GM12878 (cell line): ENCODE measurements around the gene DIP2B. TPM values are rescaled to one million over a fixed set of nuclear protein-coding genes. Genes with fewer than 3 reads are reported as not detected.

Source experiments
- ATAC-seq: fragments of 200-7000 bp; cut with Tn5 transposase; 3 replicates; pipeline ENCODE4 v1.9.1; 2020; ENCODE audit warnings: mild to moderate bottlenecking, moderate library complexity
- BruUV-seq: library from RNA; stranded (reverse); fragments of 400-500 nt; replicated peaks from 2 replicates; lab custom pipeline; 2021; lab: Mats Ljungman, UMichigan
- CTCF ChIA-PET: fragments of 300-600 bp; sonication (Branson Sonifier 250); formaldehyde crosslinking; extraction: SDS; loops from one replicate; lab custom pipeline; 2021; ENCODE audit warnings: inconsistent platforms; lab: Yijun Ruan, JAX
- POLR2A ChIA-PET: fragments of 350-600 bp; formaldehyde crosslinking; extraction: SDS; loops from one replicate; lab custom pipeline; 2021; ENCODE audit warnings: inconsistent platforms; lab: Charles Lee
- RAD21 ChIA-PET: fragments of 300-600 bp; sonication (Branson Sonifier 250); formaldehyde crosslinking; loops from one replicate; lab custom pipeline; 2023; ENCODE audit warnings: antibody characterized with exemption; ENCODE audit not compliant: unreplicated experiment; lab: Charles Lee
- SMC1A ChIA-PET: fragments of 300-600 bp; sonication (Branson Sonifier 250); formaldehyde crosslinking; loops from one replicate; lab custom pipeline; 2023; ENCODE audit not compliant: unreplicated experiment, uncharacterized antibody; lab: Charles Lee
- DNase-seq: peaks from one replicate; pipeline ENCODE4 v3.0.0-alpha.2; 2011; ENCODE audit warnings: low read depth, low spot score
- FAIRE-seq: peaks from 3 replicates; lab custom pipeline; 2011; peaks lifted over from hg19 to GRCh38; lab: Jason Lieb, UNC
- H2AFZ ChIP-seq: 2 replicates; pipeline ENCODE4 v1.6.0; 2011; ENCODE audit warnings: low read depth, low read length, control low read depth; ENCODE audit not compliant: control insufficient read depth
- H3K27ac ChIP-seq: 2 replicates; pipeline ENCODE4 v1.5.1; 2011; ENCODE audit warnings: control low read depth; ENCODE audit not compliant: control insufficient read depth, insufficient read depth
- H3K27me3 ChIP-seq, 2 experiments: replicated peaks in 1 of 2; 2 replicates each; pipeline versions ENCODE4 v1.6.0 to v1.6.1; 2011; ENCODE audit warnings: low read length in 1 of 2; ENCODE audit not compliant: control insufficient read depth in 2 of 2, insufficient read depth in 2 of 2
- H3K36me3 ChIP-seq, 2 experiments: 2 replicates each; pipeline ENCODE4 v1.5.1; 2011; ENCODE audit warnings: low read length in 1 of 2; ENCODE audit not compliant: control insufficient read depth in 2 of 2, insufficient read depth in 2 of 2
- H3K4me1 ChIP-seq: 2 replicates; pipeline ENCODE4 v1.6.1; 2011; ENCODE audit warnings: mild to moderate bottlenecking, low read length, moderate library complexity, mixed read lengths; ENCODE audit not compliant: control insufficient read depth, insufficient read depth
- H3K4me2 ChIP-seq: 2 replicates; pipeline ENCODE4 v1.6.0; 2011; ENCODE audit warnings: control low read depth; ENCODE audit not compliant: control insufficient read depth, insufficient read depth
- H3K4me3 ChIP-seq: fragments of 200-600 bp; sonication (generic); 2 replicates; pipeline ENCODE4 v1.5.1; 2016
- H3K79me2 ChIP-seq: 2 replicates; pipeline ENCODE4 v1.6.0; 2011; ENCODE audit warnings: low read length; ENCODE audit not compliant: control insufficient read depth, insufficient read depth
- H3K9ac ChIP-seq: 2 replicates; pipeline ENCODE4 v1.8.0; 2011; ENCODE audit warnings: low read length, control low read depth, mixed read lengths; ENCODE audit not compliant: control insufficient read depth, insufficient read depth
- H3K9me3 ChIP-seq: replicated peaks from 3 replicates; pipeline ENCODE4 v1.5.1; 2011; ENCODE audit warnings: mild to moderate bottlenecking, low read length; ENCODE audit not compliant: control insufficient read depth, insufficient read depth
- H4K20me1 ChIP-seq: 2 replicates; pipeline ENCODE4 v1.6.0; 2011; ENCODE audit not compliant: control insufficient read depth, insufficient read depth
- E2F8 ChIP-seq: fragments of 450-650 bp; IDR thresholded peaks from 2 replicates; pipeline ENCODE4 v1.6.1; 2018; ENCODE audit warnings: mild to moderate bottlenecking, low read depth, moderate library complexity; ENCODE audit not compliant: partially characterized antibody
- MXI1 ChIP-seq: fragments of 150-350 bp; IDR thresholded peaks from 2 replicates; pipeline ENCODE4 v1.6.1; 2011; ENCODE audit warnings: low read depth, mild to moderate bottlenecking, inconsistent platforms, low read length, improper control_type of control experiment
- POLR2AphosphoS2 ChIP-seq: IDR thresholded peaks from 2 replicates; pipeline ENCODE4 v1.6.1; 2011; ENCODE audit warnings: low read depth, mild to moderate bottlenecking, low read length, improper control_type of control experiment, moderate library complexity
- TBL1XR1 ChIP-seq: IDR thresholded peaks from 2 replicates; pipeline ENCODE4 v1.6.1; 2012; ENCODE audit warnings: low read depth, low read length, improper control_type of control experiment
- WGBS: methylation state at CpG from one replicate; pipeline ENCODE4 v1.1.6; 2016; ENCODE audit warnings: low lambda C conversion rate; ENCODE audit not compliant: insufficient replicate concordance, insufficient coverage; ENCODE audit errors: missing lambda C conversion rate; 5-methylcytosine and 5-hydroxymethylcytosine counted together
- in situ Hi-C: fragments of 300-500 bp; cut with MboI; formaldehyde crosslinking; loops from 9 replicates; pipeline ENCODE4 v1.14.3; 2018; ENCODE audit warnings: mixed read lengths
- intact Hi-C: fragments of 100-400 bp; cut with micrococcal nuclease; formaldehyde crosslinking; loops from one replicate; pipeline ENCODE4 v1.14.2; 2022; ENCODE audit not compliant: unreplicated experiment
- polyA plus RNA-seq, 11 experiments: library from polyadenylated mRNA; depleted of rRNA in 4 of 11; unstranded in 6 of 11; stranded (reverse) in 5 of 11; fragments of >200 nt; fragmentation: Nextera tagmentation in 4 of 11; fragmentation: Illumina TruSeq in 1 of 11; extraction: Ambion mirVana in 4 of 11; extraction: Trizol in 1 of 11; gene quantifications; 1 replicate in 1 of 11; 2 replicates in 10 of 11; pipeline versions ENCODE4 v1.2.1 to v1.2.3, GENCODE V29; 2011 to 2016; ENCODE audit warnings: inconsistent platforms in 2 of 11, missing spikeins in 2 of 11, low read depth in 1 of 11
- total RNA-seq, 4 experiments: library from RNA; depleted of rRNA in 3 of 4; stranded (reverse); fragments of >200 nt in 3 of 4; fragmentation: Illumina TruSeq in 1 of 4; extraction: Trizol in 1 of 4; gene quantifications; 2 replicates each; pipeline versions ENCODE4 v1.2.1 to v1.2.3, GENCODE V29; 2013 to 2021

Gene DIP2B
- total and polyA plus RNA-seq, 10 of the 15 experiments (the other 5 are each of a cell fraction or from before 2014, with no cell fraction given): 4.5 to 30.0 (median 18.6) TPM

- BruUV-seq: no TSS peak
- Histone ChIP-seq H3K27ac (no peak overlapping the region), H2AFZ (no peak overlapping the region), H3K4me3 (no peak overlapping the region), H3K9me3 (no peaks in the 10 kb centered on the region), H3K36me3 (no peaks in the 10 kb centered on the region), H3K4me2 (no peak overlapping the region), H3K27me3 (no peaks in the 10 kb centered on the region), H3K4me1 (peaks cover 19% of the 10 kb centered on the region), H3K79me2 (peaks cover 60% of the 10 kb centered on the region), H3K9ac (no peak overlapping the region), H4K20me1 (no peaks in the 10 kb centered on the region; the same call in 1 of the 2 replicates)
- SMC1A ChIA-PET: interaction anchor here (0.9 to 6.6 kb wide), 6 partner anchors 9 to 64 kb away, joined by 3 to 42 read pairs (median 5); no protein-coding TSS in a partner anchor
- DNase-seq: no peak
- intact Hi-C loops (no loop called here), in situ Hi-C loops (no loop called here)
- no peak for TF ChIP-seq E2F8
- TF ChIP-seq MXI1: no peak
- no peak for TF ChIP-seq TBL1XR1
- no peak for TF ChIP-seq POLR2AphosphoS2
- WGBS: 90% methylated on average over 7 of the region's 7 CpGs
- CTCF ChIA-PET: no interaction called here
- RAD21 ChIA-PET: interaction anchor here (1.1 to 1.6 kb wide), 2 partner anchors 14 to 33 kb away, joined by 4 read pairs; no protein-coding TSS in a partner anchor
- ATAC-seq: no peak
- FAIRE-seq: no peak
- POLR2A ChIA-PET: interaction anchor here (1.0 to 1.1 kb wide), 2 partner anchors 8 to 29 kb away, joined by 3 read pairs; no protein-coding TSS in a partner anchor
These were observed 67.0 kb downstream of the DIP2B start for GRCh38 chr12:50571786-50572185.
